Activated T-cell treated with anti-CD3 and anti-CD28 coated beads for 48 hours (primary cell): ENCODE measurements around the gene CCDC87.
"Not testable (repeated sequence)": the region's sequence is repeated elsewhere in the genome, so short reads cannot be mapped to it uniquely, and the experiment has no call there.

Source experiments
- DNase-seq: peaks from one replicate; pipeline ENCODE4 v3.0.0-alpha.2; 2020; ENCODE audit warnings: low read depth

Gene CCDC87

GRCh38 chr11:66592457-66593302, at the start of gene CCDC87, which contains the start of gene CCS:
CCDC87 (minus strand) TSS chr11:66593063; CDS start chr11:66593015, 48 bp downstream.
CCS (plus strand) TSS chr11:66593185; CDS start chr11:66593262, 77 bp downstream.
- DNase-seq: peak; percentile 98

GRCh38 chr11:66641834-66642233, 49.0 kb upstream of the CCDC87 start:
- DNase-seq: no peak

- not testable (repeated sequence) for DNase-seq
Observed at GRCh38 chr11:66639814-66640340, 47.0 kb upstream of the CCDC87 start.

- no peak for DNase-seq
Observed at GRCh38 chr11:66639066-66639813, 46.4 kb upstream of the CCDC87 start.

- DNase-seq: peak; percentile 89
Observed at GRCh38 chr11:66638177-66639065, 45.6 kb upstream of the CCDC87 start, which contains the start of gene RBM4. RBM4 (plus strand) TSS chr11:66638703; CDS start chr11:66639712, 1,009 bp downstream.

- no peak for DNase-seq
Observed at GRCh38 chr11:66637557-66638176, 44.8 kb upstream of the CCDC87 start.

GRCh38 chr11:66636411-66636810, 43.5 kb upstream of the CCDC87 start:
- DNase-seq: no peak

- no peak for DNase-seq
Observed at GRCh38 chr11:66632952-66633351, 40.1 kb upstream of the CCDC87 start.

- DNase-seq: no peak
Observed at GRCh38 chr11:66631883-66632282, 39.0 kb upstream of the CCDC87 start.

- DNase-seq: no peak
Observed at GRCh38 chr11:66629356-66629755, 36.5 kb upstream of the CCDC87 start.

GRCh38 chr11:66628061-66628603, 35.3 kb upstream of the CCDC87 start:
- no peak for DNase-seq

GRCh38 chr11:66626926-66627325, 34.1 kb upstream of the CCDC87 start:
- no peak for DNase-seq

- DNase-seq: no peak
Observed at GRCh38 chr11:66626382-66626781, 33.5 kb upstream of the CCDC87 start.

GRCh38 chr11:66625752-66626149, 32.9 kb upstream of the CCDC87 start:
- no peak for DNase-seq

- DNase-seq: no peak
Observed at GRCh38 chr11:66625041-66625751, 32.3 kb upstream of the CCDC87 start.

- DNase-seq: no peak
Observed at GRCh38 chr11:66624450-66624849, 31.6 kb upstream of the CCDC87 start.

- DNase-seq: no peak
Observed at GRCh38 chr11:66619080-66619554, 26.3 kb upstream of the CCDC87 start.

GRCh38 chr11:66617155-66617834, 24.4 kb upstream of the CCDC87 start:
- DNase-seq: no peak

GRCh38 chr11:66616379-66617154, 23.7 kb upstream of the CCDC87 start, which contains the start of gene RBM14:
RBM14 (plus strand) TSS chr11:66616630; CDS start chr11:66616721, 91 bp downstream.
- peak; percentile 98 for DNase-seq
